Heart left ventricle (tissue), 16 donors: ENCODE measurements around the gene NUAK2. TPM values are rescaled to one million over a fixed set of nuclear protein-coding genes. Genes with fewer than 3 reads are reported as not detected.
A peak's percentile ranks its signal among the peaks of the same experiment; 100 is the strongest.

Experiments
- ATAC-seq, 4 donors: fragments of 200-7000 bp; cut with Tn5 transposase; one replicate each; pipeline ENCODE4 v1.9.1; 2020 to 2022; ENCODE audit warnings: moderate library complexity in 4 of 4, mild to moderate bottlenecking in 3 of 4, moderate number of reproducible peaks in 1 of 4
- DNase-seq, 5 donors: peaks; one replicate each; pipeline ENCODE4 v3.0.0-alpha.2; 2020
- H3K27ac ChIP-seq, 12 donors: fragments of 200-600 bp; sonication (generic) in 4 of 12; one replicate each; pipeline versions ENCODE4 v1.5.0 to v1.8.0; 2016 to 2022; ENCODE audit warnings: mild to moderate bottlenecking in 2 of 12
- H3K27me3 ChIP-seq, 9 donors: fragments of 200-600 bp; sonication (generic) in 2 of 9; one replicate each; pipeline versions ENCODE4 v1.5.1 to v1.8.0; 2016 to 2022; ENCODE audit warnings: mild to moderate bottlenecking in 3 of 9
- H3K36me3 ChIP-seq, 9 donors: fragments of 200-600 bp; sonication (generic) in 2 of 9; one replicate each; pipeline versions ENCODE4 v1.5.0 to v1.8.0; 2018 to 2022; ENCODE audit warnings: mild to moderate bottlenecking in 2 of 9
- H3K4me1 ChIP-seq, 12 donors: fragments of 200-600 bp; sonication (generic) in 4 of 12; one replicate each; pipeline versions ENCODE4 v1.5.0 to v1.8.0; 2016 to 2022; ENCODE audit warnings: mild to moderate bottlenecking in 3 of 12
- H3K4me3 ChIP-seq, 12 donors: fragments of 200-600 bp; sonication (generic) in 4 of 12; one replicate each; pipeline versions ENCODE4 v1.5.0 to v1.8.0; 2017 to 2022; ENCODE audit warnings: mild to moderate bottlenecking in 9 of 12, moderate library complexity in 4 of 12
- H3K9me3 ChIP-seq, 12 donors: fragments of 200-600 bp; sonication (generic) in 4 of 12; one replicate each; pipeline versions ENCODE4 v1.5.0 to v1.8.0; 2016 to 2022; ENCODE audit warnings: mild to moderate bottlenecking in 1 of 12
- CTCF ChIP-seq, 12 donors: fragments of 200-600 bp; sonication (generic) in 4 of 12; IDR thresholded peaks; one replicate each; pipeline versions ENCODE4 v1.5.0 to v1.8.0; 2018 to 2022; ENCODE audit warnings: antibody characterized with exemption in 12 of 12, mild to moderate bottlenecking in 5 of 12
- POLR2A ChIP-seq, 2 donors: fragments of 450-650 bp; IDR thresholded peaks; one replicate each; pipeline ENCODE4 v1.6.1; 2017; ENCODE audit warnings: antibody characterized with exemption in 2 of 2, mild to moderate bottlenecking in 2 of 2, moderate library complexity in 2 of 2
- WGBS, 4 donors: extraction: QIAGEN DNeasy Blood & Tissue Kit in 2 of 4; methylation state at CpG; one replicate each; pipeline versions ENCODE4 v1.1.5 to v1.1.7; 2013 to 2018; 5-methylcytosine and 5-hydroxymethylcytosine counted together
- intact Hi-C, 10 donors: fragments of 100-400 bp; cut with DNase I; formaldehyde crosslinking; loops; one replicate each; pipeline versions ENCODE4 v1.11.1 to v1.14.2; 2022
- polyA plus RNA-seq, 2 donors: library from polyadenylated mRNA; stranded (reverse); fragments of 200-250 nt; gene quantifications; one replicate each; pipeline ENCODE4 v1.2.3, GENCODE V29; 2013
- total RNA-seq, 9 donors: library from RNA; depleted of rRNA in 2 of 9; stranded (reverse); fragments of >200 nt in 2 of 9; fragmentation: NEBNext Ultra II Directional in 3 of 9; extraction: Animal tissue kit (Norgen Biotek cat#: 25700) in 3 of 9; gene quantifications; one replicate each; pipeline versions ENCODE4 v1.1.0 to v1.2.4, GENCODE V29; 2016 to 2023
- donor health status: ischemic (EF 13 %, LVEDD 7.1; RV severe dilation, severe dysfunction).
- donor health status: healthy with polysubstance abuse.
- donor health status: DM: no; HTN: yes; CAD: no.
- donor health status: DM: no; HTN: no; CAD: no.
- donor health status: ischemic (EF 25% LVEDD 6.9; RV normal size, moderate dysfunction).
- donor health status: ischemic (EF 25% LVEDD 5.7; RV mildly dilated, moderate dysfunction).
- donor health status: healthy.
- donor health status: DM: yes; HTN: yes; CAD: no.
- donor health status: ischemic (EF 35%, LVEDD 5.7; RV mildly dilated, moderate dysfunction).
- donor health status: nonischemic (EF 11% LVEDD 7.7; RV severe dilation, severe dysfunction).
- donor health status: DM: yes; HTN: yes; CAD: no.
- donor health status: PGD.
- donor health status: ischemic (EF 29% LVEDD 5.4; RV normal size, mild dysfunction).
- donor health status: nonischemic (EF 23%, LVEDD 6.1; RV moderate dilation, normal function).

The NUAK2 gene
- total and polyA plus RNA-seq, 11 donors = 0.25 to 2.6 (median 0.66) TPM

- DNase-seq (no peak), ATAC-seq (no peak)
- intact Hi-C loops = no loop called here
- no peak for TF ChIP-seq POLR2A (IDR thresholded peaks at IDR 0.05)
- TF ChIP-seq CTCF (IDR thresholded peaks at IDR 0.05) = no peak
- 71 to 81% (median 79%) methylated on average over 3 to 4 of the region's 4 CpGs for WGBS, 4 donors
- Histone ChIP-seq H3K4me3 (no peak overlapping the region), H3K36me3 (no peaks in the 10 kb centered on the region), H3K9me3 (no peaks in the 10 kb centered on the region), H3K27ac (no peak overlapping the region), H3K27me3 (peaks cover 0 to 20% (median 0%) of the 10 kb centered on the region in 9 donors), H3K4me1 (peaks cover 0 to 8% (median 0%) of the 10 kb centered on the region in 12 donors)
Observed at GRCh38 chr1:205328476-205328875, 6.9 kb upstream of the NUAK2 start.

GRCh38 chr1:205326812-205327466 is 5.4 kb upstream of the NUAK2 start:
- 58 to 77% (median 65%) methylated on average over 11 of the region's 11 CpGs for WGBS, 4 donors
- Histone ChIP-seq H3K27me3 (peaks cover 0 to 20% (median 0%) of the 10 kb centered on the region in 9 donors), H3K4me3 (no peak overlapping the region), H3K4me1 (peaks cover 0 to 11% (median under 1%) of the 10 kb centered on the region in 12 donors), H3K9me3 (no peaks in the 10 kb centered on the region), H3K27ac (no peak overlapping the region), H3K36me3 (no peaks in the 10 kb centered on the region)
- DNase-seq (no peak), ATAC-seq (no peak)
- no peak for TF ChIP-seq POLR2A (IDR thresholded peaks at IDR 0.05)
- TF ChIP-seq CTCF (IDR thresholded peaks at IDR 0.05) = no peak
- intact Hi-C loops = no loop called here

GRCh38 chr1:205325334-205325884 is 3.9 kb upstream of the NUAK2 start:
- ATAC-seq = peak in 2 of 4 donors; percentile 26 to 31
- Histone ChIP-seq H3K9me3 (no peaks in the 10 kb centered on the region), H3K27ac (no peak overlapping the region), H3K36me3 (no peaks in the 10 kb centered on the region), H3K4me3 (no peak overlapping the region), H3K4me1 (peaks cover 3 to 21% (median 9%) of the 10 kb centered on the region in 12 donors), H3K27me3 (peaks cover 0 to 20% (median 0%) of the 10 kb centered on the region in 9 donors)
- TF ChIP-seq CTCF (IDR thresholded peaks at IDR 0.05) (peak; percentile 68 to 91 (median 81)), POLR2A (IDR thresholded peaks at IDR 0.05) (no peak)
- 36 to 39% (median 37%) methylated on average over 5 to 6 of the region's 6 CpGs for WGBS, 4 donors
- intact Hi-C loops = loop anchor here (1.0 to 2.0 kb wide), 3 partner anchors 51 to 53 kb away; no protein-coding TSS in a partner anchor
- peak in 3 of 5 donors; percentile 39 to 64 (median 62) for DNase-seq

GRCh38 chr1:205324781-205325180 is 3.2 kb upstream of the NUAK2 start:
- no peaks in the 10 kb centered on the region for H3K9me3 ChIP-seq
- WGBS, 4 donors = 25 to 47% (median 36%) methylated on average over 6 of the region's 6 CpGs

More at GRCh38 chr1:205324781-205325180, 3.2 kb upstream of the NUAK2 start:
- Histone ChIP-seq H3K27ac (no peak overlapping the region), H3K4me1 (peaks cover 4 to 26% (median 11%) of the 10 kb centered on the region in 12 donors), H3K4me3 (no peak overlapping the region), H3K27me3 (peaks cover 0 to 20% (median 0%) of the 10 kb centered on the region in 9 donors), H3K36me3 (no peaks in the 10 kb centered on the region)
- no peak for TF ChIP-seq CTCF (IDR thresholded peaks at IDR 0.05)
- TF ChIP-seq POLR2A (IDR thresholded peaks at IDR 0.05) = no peak
- no peak for DNase-seq
- intact Hi-C loops = loop anchor here (1.0 to 2.0 kb wide), 3 partner anchors 50 to 52 kb away; no protein-coding TSS in a partner anchor
- no peak for ATAC-seq
